Esophagus muscularis mucosa (tissue), 4 donors: Measurements from ENCODE around the gene WSB2. TPM values are rescaled to one million over a fixed set of nuclear protein-coding genes. Genes with fewer than 3 reads are reported as not detected.
A peak's percentile ranks its signal among the peaks of the same experiment; 100 is the strongest.

ENCODE experiments used
- DNase-seq: peaks from one replicate; pipeline ENCODE4 v3.0.0-alpha.2; 2017; ENCODE audit errors: extremely low spot score
- H3K27ac ChIP-seq, 4 donors: fragments of 200-600 bp; sonication (generic); replicated peaks in 1 of 4; 1 replicate in 3 of 4; 2 replicates in 1 of 4; pipeline ENCODE4 v1.5.1; 2016 to 2019; ENCODE audit warnings: mild to moderate bottlenecking in 1 of 4
- H3K27me3 ChIP-seq, 4 donors: fragments of 200-600 bp; sonication (generic); one replicate each; pipeline versions ENCODE4 v1.5.1 to v1.6.0; 2016 to 2019
- H3K36me3 ChIP-seq, 4 donors: fragments of 200-600 bp; sonication (generic); one replicate each; pipeline ENCODE4 v1.5.1; 2016 to 2019
- H3K4me1 ChIP-seq, 4 donors: fragments of 200-600 bp; sonication (generic); one replicate each; pipeline ENCODE4 v1.5.1; 2016 to 2019
- H3K4me3 ChIP-seq, 4 donors: fragments of 200-600 bp; sonication (generic); 1 replicate in 2 of 4; 2 replicates in 2 of 4; pipeline ENCODE4 v1.5.1; 2016 to 2019; ENCODE audit warnings: mild to moderate bottlenecking in 4 of 4, moderate library complexity in 1 of 4
- H3K9me3 ChIP-seq, 4 donors: fragments of 200-600 bp; sonication (generic); 1 replicate in 3 of 4; 2 replicates in 1 of 4; pipeline ENCODE4 v1.5.1; 2016 to 2019
- EP300 ChIP-seq: sonication (generic); formaldehyde crosslinking; IDR thresholded peaks from one replicate; pipeline ENCODE4 v1.6.1; 2017; ENCODE audit warnings: antibody characterized with exemption
- POLR2A ChIP-seq: fragments of 450-650 bp; IDR thresholded peaks from one replicate; pipeline ENCODE4 v1.6.1; 2017; ENCODE audit warnings: antibody characterized with exemption, moderate library complexity, mild to moderate bottlenecking, low read depth
- POLR2AphosphoS5 ChIP-seq, 2 donors: sonication (generic); formaldehyde crosslinking; IDR thresholded peaks; one replicate each; pipeline ENCODE4 v1.6.1; 2017; ENCODE audit warnings: antibody characterized with exemption in 2 of 2
- WGBS: methylation state at CpG from one replicate; pipeline ENCODE4 v1.1.5; 2018; 5-methylcytosine and 5-hydroxymethylcytosine counted together
- intact Hi-C: fragments of 100-400 bp; cut with DNase I; formaldehyde crosslinking; loops from one replicate; pipeline ENCODE4 v1.15.1; 2023
- total RNA-seq, 4 donors: library from RNA; depleted of rRNA; stranded (reverse); fragments of >200 nt; gene quantifications; one replicate each; pipeline versions ENCODE4 v1.1.0 to v1.2.1, GENCODE V29; 2016
- TF ChIP-seq, protein P1 (sequence below), 3 experiments: fragments of 200-600 bp in 2 of 3; fragments of 450-650 bp in 1 of 3; sonication (generic) in 2 of 3; IDR thresholded peaks; one replicate each; pipeline ENCODE4 v1.5.1; 2017 to 2019; ENCODE audit warnings: antibody characterized with exemption in 3 of 3, mild to moderate bottlenecking in 2 of 3, moderate library complexity in 1 of 3

WSB2 gene
- total RNA-seq, 4 donors from 2014 or later = 68.5 to 87.7 (median 81.7) TPM

DNA sequence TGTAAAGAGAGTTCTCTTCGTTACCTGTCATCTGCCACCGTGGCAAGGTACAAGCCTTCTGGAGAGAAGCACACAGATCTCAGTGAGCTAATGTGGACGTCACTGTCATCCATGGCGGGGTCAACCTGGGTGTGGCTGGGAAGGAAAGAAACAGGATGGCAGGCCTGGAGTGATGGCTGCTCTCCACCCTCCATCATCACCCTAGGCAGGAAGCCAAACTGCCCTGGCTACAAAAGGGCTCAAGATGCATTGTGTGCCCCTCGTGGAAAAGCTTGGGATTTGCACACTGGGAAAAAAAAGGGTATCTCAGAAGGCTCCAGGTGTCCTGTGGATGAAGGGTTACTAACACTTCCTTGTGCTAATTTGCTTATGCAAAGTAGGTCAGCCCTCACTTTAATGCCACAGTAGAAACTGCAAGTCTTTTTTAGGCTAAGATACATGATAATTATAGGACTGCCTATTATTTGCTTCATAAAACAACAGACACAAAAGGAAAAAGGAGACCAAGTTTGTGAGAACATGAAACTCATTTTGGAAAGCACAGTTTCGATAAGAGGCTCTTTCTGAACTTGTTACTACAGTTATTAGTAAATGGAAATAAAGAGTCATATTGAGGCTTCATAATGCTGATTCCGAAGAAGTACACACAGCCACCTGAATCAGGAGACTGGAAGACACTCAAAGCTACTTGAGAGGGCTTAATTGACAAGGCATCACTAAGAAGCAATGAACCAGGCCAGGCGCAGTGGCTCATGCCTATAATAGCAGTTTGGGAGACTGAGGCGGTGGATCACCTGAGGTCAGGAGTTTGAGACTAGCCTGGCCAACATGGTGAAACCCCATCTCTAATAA lies 25.6 kb downstream of the WSB2 start:
- intact Hi-C loops = loop anchor here (10.0 kb wide), 1 partner anchor 161 kb away; no protein-coding TSS in a partner anchor
- no peak for DNase-seq
- Histone ChIP-seq H3K36me3 (peaks cover 81 to 100% (median 97%) of the 10 kb centered on the region in 4 donors), H3K27me3 (no peaks in the 10 kb centered on the region), H3K4me1 (peaks cover 0 to 8% (median 6%) of the 10 kb centered on the region in 4 donors), H3K9me3 (no peaks in the 10 kb centered on the region), H3K27ac (peak overlapping the region in 2 of 4 donors; percentile 2 to 26), H3K4me3 (no peak overlapping the region)
- TF ChIP-seq POLR2A (no peak), POLR2AphosphoS5 (IDR thresholded peaks at IDR 0.05) (no peak), EP300 (no peak)
- TF ChIP-seq, protein P1, sequence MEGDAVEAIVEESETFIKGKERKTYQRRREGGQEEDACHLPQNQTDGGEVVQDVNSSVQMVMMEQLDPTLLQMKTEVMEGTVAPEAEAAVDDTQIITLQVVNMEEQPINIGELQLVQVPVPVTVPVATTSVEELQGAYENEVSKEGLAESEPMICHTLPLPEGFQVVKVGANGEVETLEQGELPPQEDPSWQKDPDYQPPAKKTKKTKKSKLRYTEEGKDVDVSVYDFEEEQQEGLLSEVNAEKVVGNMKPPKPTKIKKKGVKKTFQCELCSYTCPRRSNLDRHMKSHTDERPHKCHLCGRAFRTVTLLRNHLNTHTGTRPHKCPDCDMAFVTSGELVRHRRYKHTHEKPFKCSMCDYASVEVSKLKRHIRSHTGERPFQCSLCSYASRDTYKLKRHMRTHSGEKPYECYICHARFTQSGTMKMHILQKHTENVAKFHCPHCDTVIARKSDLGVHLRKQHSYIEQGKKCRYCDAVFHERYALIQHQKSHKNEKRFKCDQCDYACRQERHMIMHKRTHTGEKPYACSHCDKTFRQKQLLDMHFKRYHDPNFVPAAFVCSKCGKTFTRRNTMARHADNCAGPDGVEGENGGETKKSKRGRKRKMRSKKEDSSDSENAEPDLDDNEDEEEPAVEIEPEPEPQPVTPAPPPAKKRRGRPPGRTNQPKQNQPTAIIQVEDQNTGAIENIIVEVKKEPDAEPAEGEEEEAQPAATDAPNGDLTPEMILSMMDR (IDR thresholded peaks at IDR 0.05) = no peak
- WGBS = 76% methylated on average over 9 of the region's 9 CpGs

DNA sequence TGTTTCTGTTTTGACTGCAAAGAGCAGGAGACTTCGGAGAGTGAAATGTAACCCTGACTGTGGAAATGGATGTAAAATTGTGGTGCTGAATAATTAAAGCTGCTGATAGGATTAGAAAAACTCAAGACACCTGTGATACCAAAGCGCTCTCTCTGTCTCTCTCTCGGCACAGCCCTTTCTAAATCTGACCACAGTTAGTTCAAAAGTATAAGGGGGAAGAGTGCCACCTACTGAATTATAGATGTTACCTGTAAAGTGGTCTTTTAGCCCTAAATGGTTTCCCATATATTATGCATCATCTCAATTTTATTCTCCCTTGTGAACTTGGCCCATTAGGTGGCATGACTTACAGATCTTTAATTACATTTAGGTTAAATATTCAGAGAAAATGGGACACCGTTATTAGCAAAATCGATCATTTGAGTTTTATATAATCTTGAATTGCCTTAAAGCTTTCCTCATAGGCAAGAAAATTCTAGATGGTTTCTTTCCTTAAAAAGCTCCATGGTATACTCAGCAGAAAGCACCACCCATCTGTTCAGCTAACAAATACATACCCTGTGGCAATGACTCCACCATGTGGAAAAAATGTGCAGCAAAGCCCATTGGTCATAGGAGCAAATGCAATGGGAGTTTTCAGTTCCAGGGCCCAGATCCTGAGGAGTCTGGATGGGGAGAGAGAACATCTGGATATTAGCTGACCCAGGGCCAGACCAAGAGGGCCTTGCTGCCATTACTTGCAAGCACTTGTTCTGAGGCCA lies 26.4 kb downstream of the WSB2 start:
- 87% methylated on average over 5 of the region's 5 CpGs for WGBS

DNA sequence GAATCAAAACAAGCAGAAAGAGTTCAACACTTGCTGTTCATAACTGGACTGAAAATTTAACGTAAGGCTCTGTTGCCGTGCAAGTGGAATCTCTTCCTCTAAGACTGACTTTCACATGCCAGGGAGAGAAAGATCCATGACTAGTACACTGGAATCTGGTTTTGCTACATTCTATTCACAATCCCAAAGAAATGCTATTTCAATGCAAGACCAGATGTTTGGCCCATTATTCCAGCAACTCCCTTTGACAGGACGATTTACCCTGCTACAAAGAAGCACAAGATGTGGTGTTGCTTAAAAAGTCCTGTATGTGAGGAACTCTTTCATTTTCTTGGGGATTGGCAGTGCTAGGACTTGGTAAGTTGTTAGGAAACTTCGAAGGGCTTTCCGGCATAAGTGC lies 27.1 kb downstream of the WSB2 start:
- no peak for DNase-seq
- intact Hi-C loops = loop anchor here (10.0 kb wide), 1 partner anchor 159 kb away; no protein-coding TSS in a partner anchor
- no peaks in the 10 kb centered on the region for H3K27me3 ChIP-seq
- H3K27ac ChIP-seq = no peak overlapping the region
- no peaks in the 10 kb centered on the region for H3K9me3 ChIP-seq
- peaks cover 0 to 8% (median 6%) of the 10 kb centered on the region in 4 donors for H3K4me1 ChIP-seq
- no peak overlapping the region for H3K4me3 ChIP-seq
- peaks cover 67 to 100% (median 93%) of the 10 kb centered on the region in 4 donors for H3K36me3 ChIP-seq
- 88% methylated on average over 5 of the region's 5 CpGs for WGBS
- no peak for TF ChIP-seq POLR2AphosphoS5 (IDR thresholded peaks at IDR 0.05)
- TF ChIP-seq, protein P1 (IDR thresholded peaks at IDR 0.05) = no peak
- no peak for TF ChIP-seq POLR2A
- no peak for TF ChIP-seq EP300

More for the DNA sequence above, 26.4 kb downstream of the WSB2 start:
- TF ChIP-seq EP300 = no peak
- TF ChIP-seq, protein P1 (IDR thresholded peaks at IDR 0.05) = peak; percentile 31 to 46 (median 31)
- Histone ChIP-seq H3K27me3 (no peaks in the 10 kb centered on the region), H3K4me3 (no peak overlapping the region), H3K36me3 (peaks cover 74 to 100% (median 95%) of the 10 kb centered on the region in 4 donors), H3K9me3 (no peaks in the 10 kb centered on the region), H3K4me1 (peaks cover 0 to 8% (median 6%) of the 10 kb centered on the region in 4 donors), H3K27ac (peak overlapping the region in 2 of 4 donors; percentile 2 to 26)
- DNase-seq = no peak
- intact Hi-C loops = loop anchor here (10.0 kb wide), 1 partner anchor 160 kb away; no protein-coding TSS in a partner anchor

DNA sequence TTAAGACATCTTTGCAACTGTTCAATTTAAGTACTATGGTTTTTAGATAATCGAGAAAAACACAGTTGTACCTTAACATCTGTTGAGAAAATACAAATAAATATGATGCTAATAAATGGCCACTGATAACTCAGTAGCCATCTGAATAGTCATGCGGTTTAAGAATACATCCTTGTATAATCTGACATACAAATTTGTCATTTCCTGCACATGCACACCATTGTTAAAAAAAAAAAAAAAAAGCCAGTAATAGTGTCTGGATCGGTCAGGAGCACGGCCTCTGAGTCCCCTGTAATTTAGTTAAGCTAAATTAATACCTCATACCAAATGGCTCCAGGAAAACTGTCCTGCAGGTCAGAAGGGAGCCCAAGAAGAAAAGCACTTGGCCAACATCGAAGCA lies 27.7 kb downstream of the WSB2 start:
- Histone ChIP-seq H3K9me3 (no peaks in the 10 kb centered on the region), H3K4me3 (no peak overlapping the region), H3K36me3 (peaks cover 67 to 98% (median 92%) of the 10 kb centered on the region in 4 donors), H3K27me3 (no peaks in the 10 kb centered on the region), H3K27ac (no peak overlapping the region), H3K4me1 (peaks cover 0 to 8% (median 6%) of the 10 kb centered on the region in 4 donors)
- DNase-seq = no peak
- intact Hi-C loops = loop anchor here (10.0 kb wide), 1 partner anchor 159 kb away; no protein-coding TSS in a partner anchor
- WGBS = 83% methylated on average over 5 of the region's 5 CpGs
- TF ChIP-seq POLR2A (no peak), EP300 (no peak), POLR2AphosphoS5 (IDR thresholded peaks at IDR 0.05) (no peak)
- TF ChIP-seq, protein P1 (IDR thresholded peaks at IDR 0.05) = no peak
